RCC 7860 (cell line): ENCODE measurements around the gene VSNL1.
"Not testable (repeated sequence)": the region's sequence is repeated elsewhere in the genome, so short reads cannot be mapped to it uniquely, and the experiment has no call there.

ENCODE experiments used
- DNase-seq: peaks from one replicate; pipeline ENCODE4 v3.0.0-alpha.2; 2015; ENCODE audit warnings: low spot score
- FAIRE-seq: peaks from 2 replicates; lab custom pipeline; 2012; peaks lifted over from hg19 to GRCh38; lab: Jason Lieb, UNC

Gene VSNL1

GRCh38 chr2:17541531-17541950, 1.0 kb downstream of the VSNL1 start:
- FAIRE-seq (no peak), DNase-seq (no peak)

GRCh38 chr2:17542471-17542870, 2.0 kb downstream of the VSNL1 start:
- no peak for FAIRE-seq
- no peak for DNase-seq

GRCh38 chr2:17543131-17543660, 2.7 kb downstream of the VSNL1 start:
- DNase-seq (no peak), FAIRE-seq (no peak)

- no peak for FAIRE-seq
- no peak for DNase-seq
These were observed 3.4 kb downstream of the VSNL1 start for GRCh38 chr2:17543848-17544247.

- DNase-seq (no peak), FAIRE-seq (no peak)
These were observed 3.8 kb downstream of the VSNL1 start for GRCh38 chr2:17544256-17544655.

- FAIRE-seq = no peak
- DNase-seq = no peak
These were observed 5.5 kb downstream of the VSNL1 start for GRCh38 chr2:17545680-17546613.

- DNase-seq = no peak
- no peak for FAIRE-seq
These were observed 6.7 kb downstream of the VSNL1 start for GRCh38 chr2:17547237-17547636.

- FAIRE-seq (no peak), DNase-seq (no peak)
These were observed 7.2 kb downstream of the VSNL1 start for GRCh38 chr2:17547737-17548136.

- DNase-seq (no peak), FAIRE-seq (no peak)
These were observed 10.4 kb downstream of the VSNL1 start for GRCh38 chr2:17550907-17551306.

- DNase-seq (no peak), FAIRE-seq (no peak)
These were observed 14.7 kb downstream of the VSNL1 start for GRCh38 chr2:17555150-17555549.

GRCh38 chr2:17557596-17557995, 17.1 kb downstream of the VSNL1 start:
- FAIRE-seq (no peak), DNase-seq (no peak)

GRCh38 chr2:17558053-17558452, 17.6 kb downstream of the VSNL1 start:
- FAIRE-seq (no peak), DNase-seq (no peak)

GRCh38 chr2:17558878-17559277, 18.4 kb downstream of the VSNL1 start:
- DNase-seq (no peak), FAIRE-seq (no peak)

- not testable (repeated sequence) for FAIRE-seq, DNase-seq
These were observed 25.2 kb downstream of the VSNL1 start for GRCh38 chr2:17565726-17566125.

GRCh38 chr2:17571681-17572080, 31.2 kb downstream of the VSNL1 start:
- DNase-seq (no peak), FAIRE-seq (no peak)

- FAIRE-seq (no peak), DNase-seq (no peak)
These were observed 32.7 kb downstream of the VSNL1 start for GRCh38 chr2:17573085-17573803.

- FAIRE-seq (no peak), DNase-seq (no peak)
These were observed 33.3 kb downstream of the VSNL1 start for GRCh38 chr2:17573804-17574175.

- FAIRE-seq (no peak), DNase-seq (no peak)
These were observed 34.0 kb downstream of the VSNL1 start for GRCh38 chr2:17574406-17575073.

- FAIRE-seq (no peak), DNase-seq (no peak)
These were observed 36.3 kb downstream of the VSNL1 start for GRCh38 chr2:17576802-17577201.

GRCh38 chr2:17578466-17578928, 38.0 kb downstream of the VSNL1 start:
- FAIRE-seq = no peak

More at GRCh38 chr2:17578466-17578928, 38.0 kb downstream of the VSNL1 start:
- no peak for DNase-seq
